ENCODE measurements around the gene RPL13A.

DNA sequence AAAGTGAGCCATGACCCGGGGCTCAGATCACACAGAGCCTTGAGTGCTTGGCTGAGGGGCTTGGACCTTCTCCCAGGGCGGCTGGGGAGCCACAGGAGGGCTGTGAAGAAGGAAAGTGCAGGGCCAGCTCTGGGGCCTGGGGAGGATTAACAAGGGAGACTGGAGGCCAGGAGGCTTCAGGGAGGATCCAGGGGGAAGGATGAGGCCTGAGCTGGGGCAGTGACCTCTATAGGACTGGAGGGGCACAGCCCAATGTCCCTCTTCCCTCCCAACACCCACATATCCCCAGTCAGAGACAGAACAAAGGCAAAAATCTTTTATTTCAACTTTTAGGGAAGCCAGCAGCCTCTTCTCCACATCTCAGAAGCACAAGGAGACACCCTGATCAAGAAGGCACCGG lies 41.4 kb upstream of the RPL13A start:
- TF ChIP-seq POLR2AphosphoS5 (IDR thresholded peaks at IDR 0.05; ENCODE audit: low read depth, low read length) (no peak), EP300 (IDR thresholded peaks at IDR 0.05; ENCODE audit: borderline replicate concordance in 1 of 2, low read depth in 1 of 2, low read length in 1 of 2) (no peak), RXRA (IDR thresholded peaks at IDR 0.05; ENCODE audit: borderline replicate concordance, low read depth) (no peak), SMC3 (IDR thresholded peaks at IDR 0.05; ENCODE audit: low read depth, low read length) (no peak)
- TF ChIP-seq, protein P1, sequence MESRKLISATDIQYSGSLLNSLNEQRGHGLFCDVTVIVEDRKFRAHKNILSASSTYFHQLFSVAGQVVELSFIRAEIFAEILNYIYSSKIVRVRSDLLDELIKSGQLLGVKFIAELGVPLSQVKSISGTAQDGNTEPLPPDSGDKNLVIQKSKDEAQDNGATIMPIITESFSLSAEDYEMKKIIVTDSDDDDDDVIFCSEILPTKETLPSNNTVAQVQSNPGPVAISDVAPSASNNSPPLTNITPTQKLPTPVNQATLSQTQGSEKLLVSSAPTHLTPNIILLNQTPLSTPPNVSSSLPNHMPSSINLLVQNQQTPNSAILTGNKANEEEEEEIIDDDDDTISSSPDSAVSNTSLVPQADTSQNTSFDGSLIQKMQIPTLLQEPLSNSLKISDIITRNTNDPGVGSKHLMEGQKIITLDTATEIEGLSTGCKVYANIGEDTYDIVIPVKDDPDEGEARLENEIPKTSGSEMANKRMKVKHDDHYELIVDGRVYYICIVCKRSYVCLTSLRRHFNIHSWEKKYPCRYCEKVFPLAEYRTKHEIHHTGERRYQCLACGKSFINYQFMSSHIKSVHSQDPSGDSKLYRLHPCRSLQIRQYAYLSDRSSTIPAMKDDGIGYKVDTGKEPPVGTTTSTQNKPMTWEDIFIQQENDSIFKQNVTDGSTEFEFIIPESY (IDR thresholded peaks at IDR 0.05; ENCODE audit: borderline replicate concordance, low read depth): no peak
- TF ChIP-seq, protein P2, sequence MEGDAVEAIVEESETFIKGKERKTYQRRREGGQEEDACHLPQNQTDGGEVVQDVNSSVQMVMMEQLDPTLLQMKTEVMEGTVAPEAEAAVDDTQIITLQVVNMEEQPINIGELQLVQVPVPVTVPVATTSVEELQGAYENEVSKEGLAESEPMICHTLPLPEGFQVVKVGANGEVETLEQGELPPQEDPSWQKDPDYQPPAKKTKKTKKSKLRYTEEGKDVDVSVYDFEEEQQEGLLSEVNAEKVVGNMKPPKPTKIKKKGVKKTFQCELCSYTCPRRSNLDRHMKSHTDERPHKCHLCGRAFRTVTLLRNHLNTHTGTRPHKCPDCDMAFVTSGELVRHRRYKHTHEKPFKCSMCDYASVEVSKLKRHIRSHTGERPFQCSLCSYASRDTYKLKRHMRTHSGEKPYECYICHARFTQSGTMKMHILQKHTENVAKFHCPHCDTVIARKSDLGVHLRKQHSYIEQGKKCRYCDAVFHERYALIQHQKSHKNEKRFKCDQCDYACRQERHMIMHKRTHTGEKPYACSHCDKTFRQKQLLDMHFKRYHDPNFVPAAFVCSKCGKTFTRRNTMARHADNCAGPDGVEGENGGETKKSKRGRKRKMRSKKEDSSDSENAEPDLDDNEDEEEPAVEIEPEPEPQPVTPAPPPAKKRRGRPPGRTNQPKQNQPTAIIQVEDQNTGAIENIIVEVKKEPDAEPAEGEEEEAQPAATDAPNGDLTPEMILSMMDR (IDR thresholded peaks at IDR 0.05): no peak
- TF ChIP-seq, protein P3, sequence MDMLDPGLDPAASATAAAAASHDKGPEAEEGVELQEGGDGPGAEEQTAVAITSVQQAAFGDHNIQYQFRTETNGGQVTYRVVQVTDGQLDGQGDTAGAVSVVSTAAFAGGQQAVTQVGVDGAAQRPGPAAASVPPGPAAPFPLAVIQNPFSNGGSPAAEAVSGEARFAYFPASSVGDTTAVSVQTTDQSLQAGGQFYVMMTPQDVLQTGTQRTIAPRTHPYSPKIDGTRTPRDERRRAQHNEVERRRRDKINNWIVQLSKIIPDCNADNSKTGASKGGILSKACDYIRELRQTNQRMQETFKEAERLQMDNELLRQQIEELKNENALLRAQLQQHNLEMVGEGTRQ (IDR thresholded peaks at IDR 0.05; ENCODE audit: borderline replicate concordance, low read depth, low read length): no peak

Measured in SK-N-SH (cell line).